Measurements from ENCODE around the gene ZDHHC20. TPM values are rescaled to one million over a fixed set of nuclear protein-coding genes. Genes with fewer than 3 reads are reported as not detected.
A peak's percentile ranks its signal among the peaks of the same experiment; 100 is the strongest.

The ZDHHC20 gene
- total RNA-seq, 1 donor from 2014 or later: 54.8 TPM

DNA sequence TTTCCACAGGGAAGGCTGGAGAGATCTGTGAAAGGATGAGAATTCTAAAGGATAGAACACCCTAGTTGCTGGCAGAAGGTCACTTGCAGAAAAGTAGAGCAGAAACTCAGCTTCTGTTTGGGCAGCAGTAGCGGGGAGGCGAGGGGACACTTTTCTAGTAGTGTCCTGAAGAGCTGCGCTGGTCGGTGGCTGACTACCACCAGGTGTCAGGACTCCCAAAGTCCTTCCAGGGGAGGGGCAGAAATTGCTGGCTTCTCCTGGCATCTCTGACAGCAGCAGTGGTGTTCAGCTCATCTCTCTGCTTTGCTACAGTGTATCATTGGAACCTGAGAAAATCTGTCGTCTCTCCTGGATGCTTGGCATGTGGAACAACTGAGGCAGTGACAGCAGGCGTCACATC, 120.9 kb downstream of the ZDHHC20 start:
- FAIRE-seq (no peak), DNase-seq (ENCODE audit: low read depth) (no peak)
- Histone ChIP-seq H3K27me3 (ENCODE audit: control insufficient read depth, insufficient read depth, low read length) (no peaks in the 10 kb centered on the region), H3K4me3 (ENCODE audit: low read depth, low read length) (no peak overlapping the region), H3K36me3 (ENCODE audit: control insufficient read depth, insufficient read depth, low read length) (no peaks in the 10 kb centered on the region)
- TF ChIP-seq, protein P1, sequence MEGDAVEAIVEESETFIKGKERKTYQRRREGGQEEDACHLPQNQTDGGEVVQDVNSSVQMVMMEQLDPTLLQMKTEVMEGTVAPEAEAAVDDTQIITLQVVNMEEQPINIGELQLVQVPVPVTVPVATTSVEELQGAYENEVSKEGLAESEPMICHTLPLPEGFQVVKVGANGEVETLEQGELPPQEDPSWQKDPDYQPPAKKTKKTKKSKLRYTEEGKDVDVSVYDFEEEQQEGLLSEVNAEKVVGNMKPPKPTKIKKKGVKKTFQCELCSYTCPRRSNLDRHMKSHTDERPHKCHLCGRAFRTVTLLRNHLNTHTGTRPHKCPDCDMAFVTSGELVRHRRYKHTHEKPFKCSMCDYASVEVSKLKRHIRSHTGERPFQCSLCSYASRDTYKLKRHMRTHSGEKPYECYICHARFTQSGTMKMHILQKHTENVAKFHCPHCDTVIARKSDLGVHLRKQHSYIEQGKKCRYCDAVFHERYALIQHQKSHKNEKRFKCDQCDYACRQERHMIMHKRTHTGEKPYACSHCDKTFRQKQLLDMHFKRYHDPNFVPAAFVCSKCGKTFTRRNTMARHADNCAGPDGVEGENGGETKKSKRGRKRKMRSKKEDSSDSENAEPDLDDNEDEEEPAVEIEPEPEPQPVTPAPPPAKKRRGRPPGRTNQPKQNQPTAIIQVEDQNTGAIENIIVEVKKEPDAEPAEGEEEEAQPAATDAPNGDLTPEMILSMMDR (IDR thresholded peaks at IDR 0.05; ENCODE audit: insufficient read depth, low read length, severe bottlenecking): no peak

DNA sequence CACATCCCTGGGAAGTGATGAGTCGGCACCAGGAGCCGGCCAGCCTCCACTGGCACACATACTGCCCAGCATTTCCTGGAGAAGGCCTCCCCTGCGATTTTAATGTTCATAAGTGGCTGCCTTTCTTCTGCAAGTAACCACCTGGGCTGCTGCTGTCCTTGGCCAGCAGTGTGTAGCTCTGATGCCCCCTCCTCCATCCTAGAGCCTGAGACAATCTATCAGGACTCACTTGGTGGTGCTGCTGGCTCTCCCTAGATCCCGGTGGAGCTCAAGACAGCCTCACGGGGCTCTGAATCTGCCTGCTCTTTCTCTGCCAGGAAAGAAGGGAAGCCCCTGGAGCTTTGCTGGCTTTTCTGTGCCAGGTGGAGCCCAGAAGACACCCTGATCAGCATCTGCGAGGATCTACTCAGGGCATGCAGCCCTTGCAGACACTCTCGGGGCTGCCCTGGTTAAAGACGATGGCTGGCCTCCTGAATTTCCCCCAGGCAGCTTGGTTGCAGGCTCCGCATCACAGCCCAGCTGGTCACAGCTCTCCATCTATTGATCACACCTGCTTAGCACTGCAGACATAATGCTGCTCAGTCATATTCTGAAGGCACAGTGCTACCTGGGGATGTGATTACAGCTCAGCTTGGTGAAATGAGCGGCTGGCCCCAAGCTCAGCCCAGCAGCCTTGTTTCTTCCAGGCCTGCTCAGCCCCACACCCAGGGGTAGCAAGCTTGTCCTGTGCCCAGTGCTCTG, 122.3 kb downstream of the ZDHHC20 start:
- TF ChIP-seq, protein P1 (IDR thresholded peaks at IDR 0.05; ENCODE audit: insufficient read depth, low read length, severe bottlenecking): no peak
- Histone ChIP-seq H3K36me3 (ENCODE audit: control insufficient read depth, insufficient read depth, low read length) (no peaks in the 10 kb centered on the region), H3K4me3 (ENCODE audit: low read depth, low read length) (no peak overlapping the region), H3K27me3 (ENCODE audit: control insufficient read depth, insufficient read depth, low read length) (no peaks in the 10 kb centered on the region)
- FAIRE-seq: no peak
- no peak for DNase-seq (ENCODE audit: low read depth)

DNA sequence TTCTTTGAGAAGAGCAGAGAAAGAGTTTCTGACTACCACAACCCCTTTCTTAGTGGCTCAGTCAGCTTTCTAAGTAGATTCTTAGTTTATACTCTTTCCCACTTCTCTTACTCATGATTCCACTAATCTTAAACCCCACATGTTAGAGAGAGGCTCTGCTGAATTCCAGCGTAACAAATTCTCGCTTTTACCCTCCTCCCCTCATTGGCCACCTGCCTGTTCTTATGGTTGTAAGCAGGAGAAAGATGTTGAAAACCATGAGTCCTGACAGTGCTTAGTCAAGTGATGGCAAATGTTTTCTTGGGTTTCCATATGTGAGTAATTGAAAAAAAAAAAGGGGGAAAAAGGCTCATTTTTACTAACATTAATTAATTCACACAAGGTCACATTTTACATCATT, 125.9 kb downstream of the ZDHHC20 start:
- FAIRE-seq (no peak), DNase-seq (ENCODE audit: low read depth) (no peak)
- Histone ChIP-seq H3K36me3 (ENCODE audit: control insufficient read depth, insufficient read depth, low read length) (no peaks in the 10 kb centered on the region), H3K27me3 (ENCODE audit: control insufficient read depth, insufficient read depth, low read length) (no peaks in the 10 kb centered on the region), H3K4me3 (ENCODE audit: low read depth, low read length) (no peak overlapping the region)
- TF ChIP-seq, protein P1 (IDR thresholded peaks at IDR 0.05; ENCODE audit: insufficient read depth, low read length, severe bottlenecking): no peak

DNA sequence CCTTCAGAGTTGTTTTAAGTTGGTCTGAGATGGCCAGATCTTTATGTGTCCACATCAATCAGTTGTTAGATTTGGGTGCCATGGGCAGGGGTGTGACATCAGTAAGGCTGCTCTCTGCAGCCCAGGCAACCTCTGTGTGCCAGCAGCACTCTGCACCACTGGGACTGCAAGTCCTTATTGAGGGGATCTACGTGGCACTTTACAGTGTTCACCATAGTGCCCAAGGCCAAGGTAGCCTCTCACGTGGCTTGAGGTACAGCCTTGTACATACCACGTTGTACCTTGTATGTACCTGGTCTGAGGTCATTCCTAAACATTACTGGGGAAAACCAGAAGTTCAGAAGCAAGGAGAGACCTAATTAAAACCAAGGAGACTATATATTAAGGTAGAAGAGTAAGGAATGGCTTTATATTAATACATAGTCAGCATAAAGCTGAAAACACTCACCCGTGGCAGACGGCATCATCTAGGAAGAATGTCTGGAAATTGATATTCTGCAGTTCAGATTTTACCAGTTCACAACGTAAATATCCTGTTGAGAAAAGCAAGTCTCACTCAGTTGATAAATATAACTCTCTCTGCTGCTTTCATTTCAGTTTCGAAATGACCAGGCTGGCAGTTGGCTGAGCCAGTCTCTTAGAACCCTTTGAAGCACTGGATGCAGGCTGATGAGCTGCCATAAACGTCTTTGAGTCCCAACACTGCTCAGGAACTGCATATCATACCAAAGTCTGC, 128.8 kb downstream of the ZDHHC20 start:
- DNase-seq (ENCODE audit: low read depth): peak; percentile 3
- no peaks in the 10 kb centered on the region for H3K27me3 ChIP-seq (ENCODE audit: control insufficient read depth, insufficient read depth, low read length)
- FAIRE-seq: no peak
- H3K4me3 ChIP-seq (ENCODE audit: low read depth, low read length): no peak overlapping the region
- no peaks in the 10 kb centered on the region for H3K36me3 ChIP-seq (ENCODE audit: control insufficient read depth, insufficient read depth, low read length)
- TF ChIP-seq, protein P1 (IDR thresholded peaks at IDR 0.05; ENCODE audit: insufficient read depth, low read length, severe bottlenecking): no peak

DNA sequence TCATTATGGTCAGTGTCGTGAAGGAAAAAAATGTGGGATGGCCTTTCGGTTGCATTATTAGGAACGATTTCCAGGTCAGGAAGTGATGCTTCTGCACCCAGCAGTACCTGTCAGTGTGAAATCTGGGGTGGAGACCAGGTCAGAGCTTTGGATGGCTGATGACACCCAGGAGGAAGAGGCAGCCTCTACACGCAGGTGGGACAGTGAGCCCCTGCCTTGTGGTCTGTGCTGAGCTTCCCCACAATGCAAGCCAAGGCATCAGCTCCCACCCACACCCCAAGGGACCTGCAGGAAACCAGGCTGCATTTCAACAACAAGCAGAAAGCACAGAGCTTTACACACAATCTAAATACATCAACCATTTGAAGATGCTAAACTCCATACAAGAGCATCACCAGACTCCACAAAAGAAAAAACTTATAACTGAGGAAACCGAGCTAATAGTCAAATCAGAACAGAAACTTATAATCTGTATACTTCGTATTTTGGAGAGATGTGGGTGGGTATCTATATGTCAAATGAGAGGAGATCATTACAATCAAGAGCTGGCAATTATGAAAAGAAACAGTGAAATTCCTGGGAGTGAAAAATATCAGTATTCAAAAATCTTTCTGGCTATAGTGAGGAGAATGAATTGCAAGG, 130.1 kb downstream of the ZDHHC20 start:
- Histone ChIP-seq H3K4me3 (ENCODE audit: low read depth, low read length) (no peak overlapping the region), H3K36me3 (ENCODE audit: control insufficient read depth, insufficient read depth, low read length) (no peaks in the 10 kb centered on the region), H3K27me3 (ENCODE audit: control insufficient read depth, insufficient read depth, low read length) (no peaks in the 10 kb centered on the region)
- TF ChIP-seq, protein P1 (IDR thresholded peaks at IDR 0.05; ENCODE audit: insufficient read depth, low read length, severe bottlenecking): no peak
- FAIRE-seq (no peak), DNase-seq (ENCODE audit: low read depth) (no peak)

Data from bronchial epithelial cell (primary cell).